Dedifferentiated amniotic fluid mesenchymal stem cell (primary cell): ENCODE data around the gene LPAR4.
"Not testable (repeated sequence)": the region's sequence is repeated elsewhere in the genome, so short reads cannot be mapped to it uniquely, and the experiment has no call there.

Experiments
- DNase-seq: peaks from one replicate; pipeline ENCODE4 v3.0.0-alpha.2; 2016; ENCODE audit errors: extremely low spot score

LPAR4 gene, protein sequence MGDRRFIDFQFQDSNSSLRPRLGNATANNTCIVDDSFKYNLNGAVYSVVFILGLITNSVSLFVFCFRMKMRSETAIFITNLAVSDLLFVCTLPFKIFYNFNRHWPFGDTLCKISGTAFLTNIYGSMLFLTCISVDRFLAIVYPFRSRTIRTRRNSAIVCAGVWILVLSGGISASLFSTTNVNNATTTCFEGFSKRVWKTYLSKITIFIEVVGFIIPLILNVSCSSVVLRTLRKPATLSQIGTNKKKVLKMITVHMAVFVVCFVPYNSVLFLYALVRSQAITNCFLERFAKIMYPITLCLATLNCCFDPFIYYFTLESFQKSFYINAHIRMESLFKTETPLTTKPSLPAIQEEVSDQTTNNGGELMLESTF

DNA sequence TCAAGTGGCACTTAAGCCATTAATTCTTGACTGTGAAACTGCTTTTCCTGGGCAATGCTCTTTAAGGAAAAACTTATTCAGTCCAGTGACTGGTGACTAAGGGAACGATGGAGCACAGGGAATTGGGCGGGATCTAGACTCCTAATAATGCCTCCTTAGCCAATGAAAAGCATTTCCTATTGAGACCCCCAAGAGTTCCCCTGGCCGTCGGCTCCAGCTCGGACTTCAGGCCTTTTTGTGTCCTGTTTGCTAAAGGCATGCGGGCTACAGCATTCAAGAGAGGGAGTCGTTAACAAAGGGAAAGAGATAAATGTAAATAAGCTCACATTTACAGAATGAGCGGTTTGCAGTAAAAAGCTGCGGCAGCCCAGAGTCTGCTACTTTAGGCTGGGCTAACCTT lies at the start of gene LPAR4:
LPAR4 (plus strand) TSS at position 232 of the 400 bp plus-strand sequence. CDS start 7,150 bp downstream, outside the sequence.
- DNase-seq, result no peak

DNA sequence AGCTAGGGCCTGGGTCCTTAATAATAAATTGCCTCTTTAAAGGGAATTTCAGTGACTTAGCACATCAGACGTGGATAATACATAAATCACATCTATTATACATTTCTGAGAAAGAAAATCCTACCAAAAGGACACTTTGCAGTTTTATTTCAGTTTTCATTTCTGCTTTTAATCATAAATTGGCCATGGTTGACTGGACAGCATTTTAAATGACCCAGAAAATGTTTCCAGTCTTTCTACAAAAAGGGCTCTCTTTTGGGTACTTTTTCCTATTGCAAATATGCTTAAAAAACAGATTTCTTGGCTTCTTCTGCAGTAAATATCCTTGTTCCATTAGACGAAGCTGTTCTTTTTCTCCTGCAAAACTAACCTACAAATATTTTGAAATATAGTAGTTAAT lies 41.4 kb upstream of the LPAR4 start:
- DNase-seq, result no peak

DNA sequence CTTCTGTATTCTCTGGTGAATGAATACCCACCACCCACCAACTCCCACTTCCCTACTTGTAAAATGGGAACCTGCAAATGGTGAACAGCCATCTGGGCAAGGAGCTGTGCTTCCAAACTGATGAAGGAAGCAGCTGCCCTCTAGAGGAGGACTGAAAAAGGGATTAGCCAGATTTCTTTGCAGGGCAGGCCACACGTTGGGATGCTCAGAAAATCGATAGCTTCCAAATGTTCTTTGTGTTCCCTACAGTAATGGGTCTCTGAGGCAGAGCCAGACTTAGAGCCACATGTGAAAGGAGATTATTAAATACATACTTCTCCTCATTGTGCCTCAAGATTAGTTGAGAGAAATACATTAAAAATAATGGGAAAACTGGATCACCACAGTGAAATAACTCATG lies 39.3 kb upstream of the LPAR4 start:
- DNase-seq, result no peak

DNA sequence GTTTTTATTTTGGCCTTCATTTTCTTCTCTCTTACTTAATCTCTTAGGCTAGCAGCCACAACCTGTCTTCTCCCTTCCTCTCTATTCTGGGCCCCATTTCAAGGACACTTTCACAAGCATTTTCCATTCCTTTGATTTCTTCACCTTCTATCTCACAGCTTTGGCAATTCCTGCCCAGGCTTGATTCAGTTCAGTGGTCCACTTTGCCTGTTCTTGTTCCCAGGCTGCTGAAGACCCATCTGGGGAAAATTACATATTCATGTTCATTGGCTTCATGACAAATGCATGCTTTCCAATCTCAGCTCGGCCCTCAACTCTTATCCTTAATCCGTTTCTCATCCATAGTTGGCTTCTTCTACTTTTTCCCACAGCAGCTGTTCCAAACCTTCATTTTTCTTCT lies 38.7 kb upstream of the LPAR4 start:
- DNase-seq, result no peak

DNA sequence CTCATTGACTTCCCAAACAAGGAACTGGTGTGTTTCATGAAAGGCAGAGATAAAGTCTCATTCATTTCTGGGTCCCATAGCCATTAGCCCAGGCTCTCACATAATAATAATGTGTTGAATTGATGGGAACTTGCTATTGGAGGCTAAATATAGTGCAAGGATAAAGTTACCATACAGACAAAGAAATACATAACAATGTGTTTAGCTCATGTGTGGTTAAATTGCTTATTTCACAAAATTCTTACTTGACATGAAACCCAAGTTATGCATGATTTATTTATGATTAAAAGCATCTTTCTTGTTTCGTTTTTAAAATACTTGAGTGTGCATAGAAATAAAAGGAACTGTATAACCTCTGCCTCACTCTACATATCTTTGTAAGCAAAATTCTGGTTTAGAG lies 37.3 kb upstream of the LPAR4 start:
- DNase-seq, result no peak

DNA sequence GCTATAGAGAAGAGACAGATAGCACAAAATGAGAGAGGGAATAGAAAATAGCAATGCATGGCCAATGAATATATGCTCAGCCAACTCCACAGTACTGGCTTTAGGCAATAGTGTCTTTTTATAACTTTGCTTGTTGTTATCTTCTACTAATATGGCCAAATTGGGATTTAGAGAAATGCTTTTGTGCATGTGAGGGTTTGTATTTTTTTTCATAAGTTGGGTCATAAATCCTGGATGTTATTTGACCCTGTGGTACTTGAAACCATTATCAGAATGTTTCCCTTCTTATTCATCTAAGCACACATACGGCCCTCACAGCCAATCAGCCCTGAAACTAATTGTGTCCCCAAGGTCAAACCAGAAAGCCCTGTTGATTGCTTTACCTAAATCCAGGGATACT lies 35.2 kb upstream of the LPAR4 start:
- no peak for DNase-seq

DNA sequence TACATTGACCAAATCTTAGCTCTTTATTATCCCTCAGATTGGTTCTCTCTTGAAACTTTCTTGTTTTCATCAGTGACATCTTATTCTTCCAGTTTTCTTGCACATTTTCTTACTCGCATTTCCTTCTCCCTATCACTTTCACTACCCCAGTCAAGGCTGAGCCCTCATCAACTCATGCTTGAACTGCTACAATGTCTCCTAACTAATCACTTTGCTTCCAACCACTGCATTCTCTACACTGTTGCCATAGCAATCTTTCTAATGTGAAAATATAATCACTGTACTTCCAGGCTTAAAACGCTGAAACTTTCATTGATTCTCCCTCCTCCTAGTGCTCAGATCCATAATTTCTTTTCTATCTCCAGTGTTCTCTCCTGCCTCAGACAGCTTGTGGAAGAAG lies 22.2 kb upstream of the LPAR4 start:
- DNase-seq, result no peak

DNA sequence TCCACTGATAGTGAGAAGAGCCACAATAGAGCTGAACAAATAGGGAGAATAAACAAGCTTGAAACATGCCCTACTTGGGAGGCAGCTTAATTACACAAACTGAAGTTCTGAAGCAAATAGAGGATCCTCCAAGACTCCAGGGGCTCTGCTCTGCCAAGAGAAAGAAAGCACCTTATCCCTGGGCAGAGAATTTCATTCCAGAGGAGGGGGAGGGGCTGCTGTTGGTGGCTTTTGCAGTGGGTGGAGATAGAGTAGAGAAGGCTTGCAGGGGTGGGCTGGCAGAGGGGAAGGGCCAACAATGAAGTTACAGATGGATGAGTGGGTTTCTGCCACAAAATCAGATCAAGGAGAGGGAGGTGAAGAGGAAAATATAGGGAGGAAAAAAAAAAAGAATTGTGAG lies 1.0 kb upstream of the LPAR4 start:
- no peak for DNase-seq

DNA sequence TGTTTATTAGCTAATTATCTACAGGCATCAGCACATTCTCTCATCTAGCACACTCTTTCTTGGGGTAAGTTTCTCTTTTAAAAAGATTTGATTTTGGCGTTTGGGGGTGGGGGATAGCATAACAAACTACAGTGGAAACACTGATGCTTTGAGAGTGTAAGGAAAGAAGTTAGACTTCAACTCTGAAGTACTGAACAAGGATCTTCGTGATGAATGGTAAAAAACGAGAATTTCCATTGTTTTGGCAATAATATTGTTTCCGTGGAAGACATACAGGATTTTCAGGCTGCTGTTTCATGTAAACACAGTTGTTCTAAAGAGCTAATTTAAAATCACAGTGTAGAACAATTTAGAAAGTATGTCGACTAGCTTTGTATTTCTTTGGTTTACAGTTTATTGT lies 451 bp downstream of the LPAR4 start:
- no peak for DNase-seq

DNA sequence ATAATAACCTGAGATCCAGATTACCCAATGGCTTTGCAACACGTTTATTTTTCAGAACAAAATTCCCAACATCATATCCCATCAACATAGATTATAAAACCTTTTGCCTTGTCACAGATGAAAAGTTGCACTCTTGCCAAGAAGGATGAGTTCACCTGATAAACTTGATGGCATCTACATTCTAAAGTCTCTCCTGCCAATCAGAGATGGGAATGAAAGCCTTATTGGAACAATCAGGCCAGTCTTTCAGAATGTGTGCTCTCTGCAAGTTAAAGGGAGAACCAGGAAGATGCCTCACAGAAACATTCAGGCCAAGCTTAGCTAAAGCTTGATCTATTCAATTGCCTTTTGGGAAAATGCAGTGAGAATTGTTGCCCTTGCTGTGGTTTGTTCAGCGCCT lies 1.3 kb downstream of the LPAR4 start:
- DNase-seq, result no peak

DNA sequence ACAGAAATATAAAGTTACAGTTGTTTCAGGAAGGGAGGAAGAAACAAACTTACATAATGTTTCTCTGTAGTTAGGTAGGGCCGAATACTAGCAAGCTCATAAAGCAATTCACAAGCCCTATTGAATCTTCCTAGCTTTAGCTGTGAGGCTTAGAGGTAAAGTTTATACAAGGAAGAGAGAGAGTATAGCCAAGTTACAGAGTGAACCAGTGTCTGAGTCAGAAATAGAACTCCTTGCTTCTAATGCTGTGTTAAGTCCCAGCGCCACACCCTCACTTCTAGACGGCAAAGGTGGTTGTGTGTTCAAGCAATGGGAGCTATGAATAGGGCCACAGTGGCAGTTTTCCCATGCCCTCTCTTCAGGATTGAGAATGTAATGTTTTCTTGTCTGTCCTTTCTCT lies 6.1 kb downstream of the LPAR4 start:
- DNase-seq, result no peak

DNA sequence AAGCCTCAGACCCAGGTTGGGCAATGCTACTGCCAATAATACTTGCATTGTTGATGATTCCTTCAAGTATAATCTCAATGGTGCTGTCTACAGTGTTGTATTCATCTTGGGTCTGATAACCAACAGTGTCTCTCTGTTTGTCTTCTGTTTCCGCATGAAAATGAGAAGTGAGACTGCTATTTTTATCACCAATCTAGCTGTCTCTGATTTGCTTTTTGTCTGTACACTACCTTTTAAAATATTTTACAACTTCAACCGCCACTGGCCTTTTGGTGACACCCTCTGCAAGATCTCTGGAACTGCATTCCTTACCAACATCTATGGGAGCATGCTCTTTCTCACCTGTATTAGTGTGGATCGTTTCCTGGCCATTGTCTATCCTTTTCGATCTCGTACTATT lies 7.4 kb downstream of the LPAR4 start:
- no peak for DNase-seq

DNA sequence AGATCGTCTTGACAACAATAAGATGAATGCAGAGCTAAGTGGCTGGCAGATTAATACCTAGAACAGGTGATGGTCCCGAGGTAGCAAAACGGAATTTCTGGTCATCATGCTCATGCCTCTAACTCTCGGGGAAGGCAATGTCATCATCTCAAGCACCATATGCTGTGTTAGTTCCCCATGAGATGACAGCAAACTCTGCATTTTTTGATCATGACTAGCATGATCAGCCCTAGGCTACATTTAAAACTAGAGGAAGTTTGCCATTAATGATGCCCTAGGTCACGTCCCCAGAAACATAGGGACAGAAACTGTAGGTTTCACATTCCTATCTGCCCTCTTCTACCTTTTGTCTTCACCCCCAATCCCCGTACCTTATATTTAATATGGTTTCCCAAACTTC lies 11.6 kb downstream of the LPAR4 start:
- DNase-seq, result no peak

DNA sequence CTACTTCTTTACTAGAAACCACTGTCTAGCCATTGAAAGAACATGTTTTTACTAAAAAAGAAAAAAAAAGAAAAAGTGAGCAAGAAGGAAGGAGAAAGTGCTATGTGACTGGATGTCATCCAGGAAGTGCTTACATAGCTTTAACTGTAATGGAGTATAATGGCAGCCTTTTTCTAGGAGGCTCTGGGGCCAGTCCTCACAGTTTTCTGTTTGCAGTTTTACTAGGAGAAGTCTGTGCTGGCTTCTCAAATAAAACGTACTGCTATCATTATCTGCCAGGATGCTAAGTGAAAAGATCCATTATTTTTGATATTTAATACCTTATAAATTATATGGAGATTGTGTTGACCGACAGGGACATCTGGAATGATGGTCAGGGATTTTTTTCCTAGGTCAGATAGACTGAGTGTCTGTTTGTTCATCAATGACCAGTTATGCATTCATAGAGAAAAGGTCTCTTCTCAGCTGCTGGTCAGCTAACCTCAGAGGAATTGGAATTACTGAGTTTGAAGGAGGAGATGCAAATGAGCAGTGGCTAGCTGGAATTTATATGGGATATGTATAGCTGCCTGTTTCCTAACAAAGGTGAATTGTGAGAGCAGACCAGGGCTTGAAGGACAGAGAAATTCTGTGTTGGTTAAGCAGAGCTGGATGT lies 21.7 kb downstream of the LPAR4 start:
- DNase-seq, result no peak

DNA sequence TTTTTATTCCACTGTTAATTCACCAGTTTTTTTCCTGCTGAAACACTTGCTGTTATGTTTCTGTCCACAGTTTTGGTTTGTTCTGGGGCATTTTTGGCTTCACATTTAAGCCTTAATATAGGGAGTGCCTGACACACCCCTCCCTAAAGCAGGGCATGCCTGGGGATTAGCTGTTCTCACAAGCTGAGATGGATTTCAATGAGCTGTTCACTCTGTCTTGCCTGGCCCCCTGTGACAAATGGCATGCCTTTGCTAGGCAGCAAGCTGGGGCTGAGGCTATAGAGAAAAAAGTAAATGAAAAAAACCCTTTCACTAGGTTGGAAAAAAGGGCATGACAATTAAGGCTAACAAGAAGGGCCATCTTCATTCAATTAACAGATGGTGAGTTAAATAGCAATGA lies 22.4 kb downstream of the LPAR4 start:
- no peak for DNase-seq

DNA sequence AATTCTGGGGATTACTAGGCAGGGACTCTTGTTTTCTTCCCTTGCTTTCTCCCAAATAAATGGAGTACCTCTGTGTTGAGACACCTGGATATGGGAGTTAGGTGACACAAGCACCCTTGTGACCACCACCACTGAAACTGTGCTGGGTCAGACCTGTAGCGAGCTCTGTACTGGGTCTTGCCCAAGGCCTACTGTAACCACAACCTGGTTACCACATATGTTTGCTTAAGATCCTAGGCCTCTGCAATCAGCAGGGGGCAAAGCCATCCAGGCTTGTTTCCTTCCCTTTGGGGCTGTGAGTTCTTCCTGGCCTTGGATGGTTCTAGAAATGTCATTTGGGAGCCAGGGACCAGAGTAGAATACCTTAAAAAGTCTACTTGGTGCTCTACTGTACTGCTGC lies 49.4 kb downstream of the LPAR4 start:
- no peak for DNase-seq

DNA sequence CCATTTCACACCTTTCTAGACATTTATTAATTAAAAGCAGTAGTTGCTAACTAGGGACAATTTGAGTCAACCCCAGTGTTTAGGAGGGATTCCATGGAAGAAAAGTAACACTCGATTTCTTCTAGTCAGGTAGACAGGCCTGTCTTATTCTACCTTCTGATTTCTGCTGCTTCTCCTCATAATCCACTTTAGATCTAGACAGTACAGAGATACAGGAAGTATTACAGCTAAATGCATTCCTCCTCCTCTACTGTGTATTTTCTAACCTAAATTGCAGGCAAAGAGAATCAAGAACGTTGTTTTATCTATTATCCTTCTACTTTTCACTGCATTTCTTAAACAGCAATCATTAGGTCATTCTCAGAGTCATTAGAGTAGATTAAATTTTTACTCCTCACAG lies 52.6 kb downstream of the LPAR4 start:
- no peak for DNase-seq

DNA sequence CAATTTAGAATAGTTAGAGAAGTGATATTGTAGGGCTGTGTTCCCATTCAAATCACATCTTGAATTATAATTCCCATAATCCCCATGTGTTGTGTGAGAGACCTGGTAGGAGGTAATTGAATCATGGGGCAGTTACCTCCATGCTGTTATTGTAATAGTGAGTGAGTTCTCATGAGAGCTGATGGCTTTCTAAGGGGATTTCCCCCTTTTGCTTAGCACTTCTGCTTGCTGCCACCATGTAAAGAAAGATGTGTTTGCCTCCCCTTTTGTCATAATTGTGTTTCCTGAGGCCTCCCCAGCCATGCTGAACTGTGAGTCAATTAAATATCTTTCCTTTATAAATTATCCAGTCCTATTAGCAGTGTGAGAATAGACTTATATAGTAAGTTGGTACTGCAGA lies 53.2 kb downstream of the LPAR4 start:
- no peak for DNase-seq

DNA sequence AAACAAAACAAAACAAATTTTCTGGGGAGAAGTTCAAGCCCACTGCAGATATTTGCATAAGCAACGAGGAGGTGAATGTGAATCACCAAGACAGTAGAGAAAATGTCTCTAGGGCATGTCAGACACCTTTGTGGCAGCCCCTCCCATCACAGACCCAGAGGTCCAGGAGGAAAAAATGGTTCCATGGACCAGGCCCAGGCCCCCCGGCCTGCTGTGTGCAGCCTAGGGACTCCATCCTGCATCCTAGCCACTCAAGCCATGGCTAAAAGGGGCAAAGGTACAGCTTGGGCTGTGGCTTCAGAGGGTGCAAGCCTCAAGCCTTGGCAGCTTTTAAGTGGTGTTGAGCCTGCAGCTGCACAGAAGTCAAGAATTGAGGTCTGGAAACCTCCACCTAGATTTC lies 54.0 kb downstream of the LPAR4 start:
- no peak for DNase-seq

DNA sequence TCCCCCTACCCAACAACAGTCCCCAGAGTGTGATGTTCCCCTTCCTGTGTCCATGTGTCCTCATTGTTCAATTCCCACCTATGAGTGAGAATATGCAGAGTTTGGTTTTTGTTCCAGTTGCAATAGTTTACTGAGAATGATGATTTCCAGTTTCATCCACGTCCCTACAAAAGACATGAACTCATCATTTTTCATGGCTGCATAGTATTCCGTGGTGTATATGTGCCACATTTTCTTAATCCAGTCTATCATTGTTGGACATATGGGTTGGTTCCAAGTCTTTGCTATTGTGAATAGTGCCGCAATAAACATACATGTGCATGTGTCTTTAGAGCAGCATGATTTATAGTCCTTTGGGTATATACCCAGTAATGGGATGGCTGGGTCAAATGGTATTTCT lies 55.0 kb downstream of the LPAR4 start:
- not testable (repeated sequence) for DNase-seq
